Left cardiac atrium (tissue), 4 donors: ENCODE results near the gene RAI14. TPM values are rescaled to one million over a fixed set of nuclear protein-coding genes. Genes with fewer than 3 reads are reported as not detected.
A peak's percentile ranks its signal among the peaks of the same experiment; 100 is the strongest.
"Not testable (repeated sequence)": the region's sequence is repeated elsewhere in the genome, so short reads cannot be mapped to it uniquely, and the experiment has no call there.

Experiments
- ATAC-seq, 2 donors: fragments of 200-7000 bp; cut with Tn5 transposase; one replicate each; pipeline ENCODE4 v1.9.1; 2020; ENCODE audit warnings: mild to moderate bottlenecking in 2 of 2, moderate library complexity in 2 of 2
- DNase-seq: peaks from one replicate; pipeline ENCODE4 v3.0.0-alpha.2; 2020
- intact Hi-C, 2 donors: fragments of 100-400 bp; cut with DNase I; formaldehyde crosslinking; loops; one replicate each; pipeline versions ENCODE4 v1.14.1 to v1.15.1; 2022 to 2023
- total RNA-seq, 2 donors: library from RNA; stranded (reverse); fragmentation: NEBNext Ultra II Directional; extraction: Animal tissue kit (Norgen Biotek cat#: 25700); gene quantifications; one replicate each; pipeline ENCODE4 v1.2.1, GENCODE V29; 2021
- donor health status: DM: no; HTN: yes; CAD: no.
- donor health status: DM: no; HTN: yes; CAD: no; lungs with severe emphysema.
- donor health status: DM: yes; HTN: yes; CAD: no.
- donor health status: Dilated cardiomyopathy.

RAI14 gene
- total RNA-seq, 2 donors from 2014 or later, result 14.2 to 26.3 TPM

- no peak for DNase-seq
- intact Hi-C loops, result loop anchor here in 1 of 2 donors (10.0 kb wide), 1 partner anchor 59 kb away; no protein-coding TSS in a partner anchor
- ATAC-seq, result peak; percentile 16 to 59
Measured at GRCh38 chr5:34743878-34744277, 87.8 kb downstream of the RAI14 start.

DNA sequence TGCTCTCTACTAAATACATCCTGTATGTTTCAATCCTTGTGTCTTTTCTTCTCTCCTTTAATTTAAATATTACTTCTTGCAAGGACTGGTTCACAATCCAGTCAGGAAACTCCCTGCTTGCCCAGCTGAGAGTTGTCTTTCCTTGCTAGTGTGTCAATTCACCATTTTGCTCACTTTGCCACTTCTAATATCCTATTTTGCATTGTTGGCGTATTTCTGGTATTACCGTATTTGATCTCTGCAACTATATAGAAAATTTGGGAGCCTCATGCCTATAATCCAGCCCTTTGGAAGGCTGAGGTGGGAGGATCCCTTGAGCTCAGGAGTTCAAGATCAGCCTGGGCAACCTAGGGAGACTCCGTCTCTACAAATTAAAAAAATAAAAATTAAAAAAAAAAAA lies 92.3 kb downstream of the RAI14 start:
- ATAC-seq (no peak), DNase-seq (no peak)
- intact Hi-C loops, result loop anchor here in 1 of 2 donors (10.0 kb wide), 1 partner anchor 64 kb away; no protein-coding TSS in a partner anchor

DNA sequence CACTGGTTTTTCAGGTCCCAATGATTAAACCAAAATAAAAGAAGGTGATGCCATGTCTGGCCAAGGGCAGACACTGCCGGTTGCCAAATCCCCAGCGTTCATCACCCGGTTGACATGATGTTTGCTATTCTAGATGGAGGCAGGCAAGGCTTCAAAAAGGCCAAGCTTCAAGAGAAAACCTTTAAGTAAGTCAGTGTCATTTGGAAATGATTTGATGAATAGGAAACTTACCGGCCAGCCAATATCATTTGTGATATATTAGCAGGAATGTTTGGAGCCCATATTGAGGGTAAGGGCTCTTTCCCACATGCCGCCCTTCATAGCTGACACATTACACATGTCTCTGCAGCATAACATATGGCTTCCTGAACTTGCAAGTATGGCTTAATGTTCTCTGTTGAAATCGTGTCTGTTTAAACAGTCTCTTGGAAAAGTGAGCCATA lies 93.3 kb downstream of the RAI14 start:
- ATAC-seq, result no peak
- intact Hi-C loops, result loop anchor here in 1 of 2 donors (10.0 kb wide), 1 partner anchor 65 kb away; no protein-coding TSS in a partner anchor

DNA sequence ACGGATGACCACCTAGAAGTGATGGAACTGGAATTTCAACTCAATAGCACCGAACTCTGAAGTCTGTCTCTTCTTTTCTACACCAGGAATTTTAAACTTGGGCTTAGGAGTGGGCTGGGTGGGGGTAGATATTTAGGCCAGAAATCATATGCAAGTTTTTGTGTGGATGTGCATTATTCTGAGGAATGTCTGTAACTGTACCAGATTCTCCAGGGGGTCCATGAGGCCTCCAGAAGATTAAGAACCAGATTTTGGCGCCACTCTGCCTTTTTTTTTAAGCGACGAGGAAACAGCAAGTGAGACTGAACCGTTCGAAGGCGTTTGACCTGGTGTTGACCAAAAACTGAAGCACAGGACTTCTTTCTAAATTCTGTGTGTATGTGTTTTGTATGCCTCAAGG lies 94.1 kb downstream of the RAI14 start:
- DNase-seq, result no peak
- no peak for ATAC-seq
- intact Hi-C loops, result no loop called here

More for the DNA sequence above, 93.3 kb downstream of the RAI14 start:
- no peak for DNase-seq

DNA sequence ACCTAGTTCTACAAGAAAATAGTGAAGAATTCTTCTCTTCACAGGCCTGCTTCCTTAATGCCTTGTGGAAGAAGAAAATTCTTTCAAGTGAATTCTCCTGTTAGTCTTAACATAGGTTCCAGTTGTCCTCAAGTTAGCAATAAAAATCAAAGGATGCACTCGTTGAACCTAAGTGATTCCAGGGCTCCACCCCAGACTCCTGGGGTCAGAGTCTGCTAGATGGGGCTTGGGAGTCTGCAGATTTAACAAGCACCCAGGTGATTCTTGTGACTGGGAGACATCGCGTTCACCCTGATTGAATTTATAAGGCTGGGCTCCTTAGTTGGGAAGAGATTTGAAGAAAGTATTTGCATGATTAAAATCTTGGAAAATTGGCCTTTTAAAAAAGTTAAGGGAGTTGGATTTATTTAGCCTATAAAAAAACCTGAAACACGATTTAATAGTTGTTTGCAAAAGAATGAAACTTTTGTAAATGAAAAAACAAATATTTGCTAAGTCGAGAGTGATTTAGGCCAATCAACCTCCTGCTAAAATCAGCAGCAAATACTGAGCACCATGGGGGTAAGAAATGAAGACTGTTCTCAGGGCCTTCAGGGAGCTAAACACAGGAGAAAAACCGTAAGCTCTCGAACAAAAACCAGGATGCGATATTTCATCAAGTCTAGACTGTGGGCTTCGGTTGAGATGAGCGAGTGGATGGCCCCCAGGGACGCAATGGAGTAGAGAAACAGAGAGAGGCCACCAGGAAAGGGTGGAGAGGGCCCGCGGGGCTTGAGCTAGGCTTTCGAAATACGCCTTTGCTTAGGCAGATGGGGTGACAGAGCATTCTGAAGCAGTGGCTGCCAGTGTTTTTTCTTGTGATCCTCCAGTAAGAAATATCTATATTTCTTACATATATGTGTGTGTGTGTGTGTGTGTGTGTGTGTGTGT lies 95.9 kb downstream of the RAI14 start:
- no peak for DNase-seq
- intact Hi-C loops, result no loop called here

DNA sequence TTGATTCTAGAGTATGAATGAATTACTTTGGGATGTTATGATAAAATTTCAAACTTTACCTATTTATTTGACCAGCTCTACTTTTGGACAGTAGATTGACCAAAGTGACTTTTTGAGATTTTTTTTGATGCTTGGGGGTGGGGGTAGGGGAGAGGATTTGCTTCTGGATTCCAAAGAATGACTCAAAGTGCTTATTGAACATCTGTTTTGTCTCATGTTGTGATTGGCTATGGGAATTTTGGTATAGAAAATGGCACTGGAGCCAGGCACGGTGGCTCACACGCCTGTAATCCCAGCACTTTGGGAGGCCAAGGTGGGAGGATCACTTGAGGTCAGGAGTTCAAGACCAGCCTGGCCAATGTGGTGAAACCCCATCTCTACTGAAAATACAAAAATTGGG lies 97.1 kb downstream of the RAI14 start:
- ATAC-seq, intact Hi-C loops, DNase-seq: not testable (repeated sequence)

More for the DNA sequence above, 95.9 kb downstream of the RAI14 start:
- no peak for ATAC-seq

- ATAC-seq (no peak), DNase-seq (no peak)
- intact Hi-C loops, result no loop called here
Measured at GRCh38 chr5:34755926-34756325, 99.8 kb downstream of the RAI14 start.

DNA sequence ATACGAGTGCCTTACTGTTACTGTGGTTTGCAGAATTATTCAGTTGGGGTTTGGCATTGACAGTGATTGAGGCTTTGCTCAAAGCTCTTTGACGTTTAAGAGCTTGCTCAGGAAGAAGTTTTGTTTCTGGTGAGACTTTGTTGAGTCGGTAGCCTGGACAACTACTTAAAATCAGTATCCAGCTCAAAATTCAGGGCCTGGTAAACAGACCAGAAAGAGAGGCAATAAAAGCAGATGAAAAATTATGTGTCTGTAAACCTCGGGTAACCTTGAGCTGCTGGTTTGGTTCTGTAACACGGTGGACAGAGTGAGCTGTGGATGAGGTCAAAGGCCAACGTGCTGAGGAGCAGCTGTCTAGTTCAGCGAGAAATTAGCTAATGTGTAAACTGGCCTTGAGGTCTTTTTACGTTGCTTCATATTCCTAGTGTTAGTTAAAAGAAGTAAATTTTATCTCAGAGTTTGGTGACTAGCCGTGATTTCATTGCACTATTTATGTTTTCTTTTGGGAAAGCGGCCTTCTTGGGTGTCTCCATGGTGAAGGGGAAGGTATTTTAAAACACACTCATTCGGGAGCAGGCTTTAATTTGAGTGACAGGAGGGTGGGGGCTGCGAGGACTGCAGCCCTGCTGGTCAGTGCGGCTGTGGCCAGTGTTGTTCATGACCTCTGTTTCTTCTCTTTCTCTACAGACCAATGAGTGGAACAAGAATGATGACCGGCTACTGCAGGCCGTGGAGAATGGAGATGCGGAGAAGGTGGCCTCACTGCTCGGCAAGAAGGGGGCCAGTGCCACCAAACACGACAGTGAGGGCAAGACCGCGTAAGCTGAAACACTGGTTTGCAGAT lies 100.9 kb downstream of the RAI14 start:
- DNase-seq, result no peak
- intact Hi-C loops, result no loop called here
- ATAC-seq, result no peak

DNA sequence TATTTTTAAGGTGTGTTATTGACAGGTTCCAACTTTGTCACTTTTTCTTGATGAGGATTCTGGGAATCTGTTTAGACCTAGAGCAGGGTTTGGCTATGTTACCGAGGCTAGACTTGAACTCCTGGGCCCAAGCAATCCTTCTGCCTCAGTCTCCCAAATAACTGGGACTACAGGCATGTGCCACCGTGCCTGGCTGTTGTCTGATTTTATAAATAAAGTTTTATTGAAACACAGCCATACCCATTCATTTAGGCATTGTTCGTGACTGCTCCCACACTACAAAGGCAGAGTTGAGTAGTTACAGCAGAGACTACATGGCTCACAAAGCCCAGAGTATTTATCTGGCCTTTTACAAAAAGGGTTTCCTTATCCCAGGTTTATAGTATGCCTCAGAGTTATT lies 102.4 kb downstream of the RAI14 start:
- intact Hi-C loops, result no loop called here
- no peak for DNase-seq
- no peak for ATAC-seq

- ATAC-seq, DNase-seq, intact Hi-C loops: not testable (repeated sequence)
Measured at GRCh38 chr5:34759213-34759612, 103.1 kb downstream of the RAI14 start.

GRCh38 chr5:34765662-34766061 lies 109.5 kb downstream of the RAI14 start:
- DNase-seq (no peak), ATAC-seq (no peak)
- intact Hi-C loops, result no loop called here

- intact Hi-C loops, result no loop called here
- no peak for DNase-seq
- ATAC-seq, result no peak
Measured at GRCh38 chr5:34767180-34767579, 111.1 kb downstream of the RAI14 start.

DNA sequence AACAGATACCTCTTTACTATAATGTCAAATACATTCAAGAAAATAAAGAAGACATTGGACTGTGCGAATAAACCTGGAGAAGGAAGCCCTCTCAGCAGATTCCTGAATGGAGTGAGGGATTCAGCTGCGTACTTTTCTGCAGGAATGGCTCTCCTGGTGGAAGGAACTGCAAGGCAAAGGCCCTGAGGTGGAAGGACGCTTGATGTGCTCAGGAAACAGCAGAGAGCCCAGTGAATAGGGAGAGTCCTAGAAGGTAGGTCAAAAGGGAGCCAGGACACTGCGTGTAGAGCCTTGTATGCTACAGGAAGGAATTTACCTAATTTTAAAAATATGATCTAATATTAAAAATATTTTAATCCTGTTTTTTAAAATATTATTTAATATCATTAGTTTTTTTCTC lies 114.4 kb downstream of the RAI14 start:
- ATAC-seq (no peak), DNase-seq (no peak)
- intact Hi-C loops, result no loop called here

DNA sequence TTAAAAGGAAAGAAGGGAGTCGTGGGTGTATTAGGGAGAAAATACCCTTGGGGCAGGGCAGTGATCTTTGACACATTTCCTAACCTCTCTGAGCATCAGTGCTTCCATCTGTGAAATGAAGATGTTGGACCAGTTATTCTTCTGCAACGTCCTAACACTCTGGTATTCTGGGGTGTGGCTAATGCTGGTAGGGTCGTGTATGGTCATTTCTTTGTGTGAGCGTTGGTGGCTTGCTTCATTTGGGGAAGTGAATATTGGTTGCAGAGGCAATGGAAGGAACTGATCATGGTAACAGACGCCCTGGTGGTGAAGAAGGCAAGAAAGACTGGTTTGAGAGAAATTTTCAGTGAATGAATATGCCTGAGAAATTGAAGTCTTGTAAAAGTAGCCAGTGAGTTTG lies 114.9 kb downstream of the RAI14 start:
- no peak for DNase-seq
- ATAC-seq, result peak in 1 of 2 donors; percentile 23
- intact Hi-C loops, result no loop called here

- DNase-seq, result no peak
- no peak for ATAC-seq
- intact Hi-C loops, result no loop called here
Measured at GRCh38 chr5:34772267-34773098, 116.4 kb downstream of the RAI14 start.

- ATAC-seq, result no peak
- DNase-seq, result no peak
- intact Hi-C loops, result no loop called here
Measured at GRCh38 chr5:34774139-34774538, 118.0 kb downstream of the RAI14 start.

DNA sequence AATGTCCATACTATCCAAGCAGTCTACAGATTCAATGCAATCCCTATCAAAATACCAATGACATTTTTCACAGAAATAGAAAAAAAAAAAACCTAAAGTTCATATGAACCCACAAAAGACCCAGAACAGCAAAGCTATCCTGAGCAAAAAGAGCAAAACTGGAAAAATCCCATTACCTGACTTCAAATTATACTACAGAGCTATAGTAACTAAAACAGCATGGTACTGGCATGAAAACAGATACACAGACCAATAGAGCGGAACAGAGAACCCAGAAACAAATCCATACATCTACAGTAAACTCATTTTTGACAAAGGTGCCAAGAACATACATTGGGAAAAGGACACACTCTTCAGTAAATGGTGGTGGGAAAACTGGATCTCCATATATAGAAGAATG lies 118.5 kb downstream of the RAI14 start:
- DNase-seq, ATAC-seq, intact Hi-C loops: not testable (repeated sequence)

DNA sequence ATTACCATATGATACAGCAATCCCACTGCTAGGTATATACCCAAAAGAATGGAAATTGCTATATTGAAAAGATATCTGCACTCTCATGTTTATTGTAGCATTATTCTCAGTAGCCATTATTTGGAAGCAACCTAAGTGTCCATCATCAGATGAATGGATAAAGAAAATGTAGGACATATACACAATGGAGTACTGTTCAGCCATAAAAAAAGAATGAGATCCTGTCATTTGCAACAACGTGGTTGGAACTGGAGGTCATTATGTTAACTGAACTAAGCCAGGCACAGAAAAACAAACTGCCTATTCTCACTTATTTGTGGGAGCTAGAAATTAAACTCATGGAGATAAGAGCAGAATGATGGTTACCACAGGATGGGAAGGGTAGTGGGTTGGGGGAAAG lies 119.8 kb downstream of the RAI14 start:
- ATAC-seq (no peak), DNase-seq (no peak)
- intact Hi-C loops, result no loop called here
